ENCODE data around the gene EIF5A. TPM values are rescaled to one million over a fixed set of nuclear protein-coding genes. Genes with fewer than 3 reads are reported as not detected.
A peak's percentile ranks its signal among the peaks of the same experiment; 100 is the strongest.

Gene EIF5A
- total RNA-seq, 1 experiment from 2014 or later: 1,140 TPM

DNA sequence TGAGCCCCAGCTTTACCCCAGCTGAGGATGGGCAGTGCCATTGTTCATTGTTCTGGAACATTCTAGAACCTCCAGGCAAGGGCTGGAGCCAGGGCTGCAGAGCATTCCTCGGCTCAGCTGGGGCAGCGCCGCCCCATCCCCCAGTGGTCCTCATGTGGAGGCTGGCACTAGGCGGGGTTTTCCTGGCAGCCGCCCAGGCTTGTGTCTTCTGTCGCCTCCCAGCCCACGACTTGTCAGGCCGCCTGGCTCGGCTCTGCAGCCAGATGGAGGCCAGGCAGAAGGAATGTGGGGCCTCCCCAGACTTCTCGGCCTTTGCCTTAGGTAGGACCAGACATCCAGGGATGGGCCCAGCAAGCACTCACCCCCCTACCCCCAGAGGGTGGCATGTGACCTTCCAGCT lies 47.6 kb downstream of the EIF5A start, which contains the start of gene TMEM95:
TMEM95 (plus strand) TSS at position 104 of the 400 bp plus-strand sequence; CDS start at position 153, 49 bp downstream.
- peaks cover 24% of the 10 kb centered on the region; the same call in 1 of the 2 replicates for H3K4me1 ChIP-seq (ENCODE audit: insufficient read depth, low read length)
- CTCF ChIA-PET: no interaction called here

DNA sequence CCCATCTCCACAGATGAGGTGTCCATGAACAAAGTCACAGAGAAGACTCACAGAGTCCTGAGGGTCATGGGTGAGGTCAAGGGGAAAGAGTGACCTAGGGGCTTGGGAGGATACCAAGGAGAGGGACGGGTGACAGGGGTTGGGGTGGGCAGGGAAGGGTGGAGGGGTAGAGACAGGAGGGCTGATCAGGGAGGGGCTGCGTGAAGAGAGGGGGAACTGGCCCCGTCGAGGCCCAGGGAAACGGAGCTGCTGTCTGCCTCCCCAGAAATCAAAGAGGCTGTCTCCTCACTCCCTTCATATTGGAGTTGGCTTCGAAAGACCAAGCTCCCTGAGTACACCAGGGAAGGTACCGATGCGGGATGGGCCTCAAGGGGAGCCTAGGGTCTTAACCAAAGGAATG lies 48.1 kb downstream of the EIF5A start:
- no TSS peak for BruUV-seq (replicated peaks)
- no peaks in the 10 kb centered on the region for H4K20me1 ChIP-seq (ENCODE audit: low read length)
- POLR2A ChIA-PET (ENCODE audit: unreplicated experiment): no interaction called here
- H3K4me2 ChIP-seq (ENCODE audit: low read length): no peak overlapping the region
- no peaks in the 10 kb centered on the region for H3K9me3 ChIP-seq (ENCODE audit: low read length)
- no peaks in the 10 kb centered on the region for H3K36me3 ChIP-seq (ENCODE audit: low read depth, low read length)
- H3K9ac ChIP-seq (ENCODE audit: low read length): no peak overlapping the region
- peaks cover 24% of the 10 kb centered on the region; the same call in 1 of the 2 replicates for H3K4me1 ChIP-seq (ENCODE audit: insufficient read depth, low read length)
- intact Hi-C loops (cut with micrococcal nuclease): no loop called here
- H3K9me2 ChIP-seq (replicated peaks; ENCODE audit: low read length): no peaks in the 10 kb centered on the region
- H3K27me3 ChIP-seq (ENCODE audit: low read length): no peaks in the 10 kb centered on the region
- H3K27ac ChIP-seq (ENCODE audit: low read length): no peak overlapping the region
- peaks cover 35% of the 10 kb centered on the region for H3K79me2 ChIP-seq (ENCODE audit: low read length)
- ATAC-seq: no peak
- H3K4me3 ChIP-seq (ENCODE audit: low read length): no peak overlapping the region
- DNase-seq: no peak
- H2AFZ ChIP-seq (ENCODE audit: low read length): no peak overlapping the region
- CTCF ChIA-PET: interaction anchor here (0.6 to 1.0 kb wide), 4 partner anchors 49 to 367 kb away, joined by 3 to 6 read pairs (median 3); partner anchors contain the start of gene TMEM256
- TF ChIP-seq EZH2 (IDR thresholded peaks at IDR 0.05; ENCODE audit: low read length, unreplicated experiment) (no peak), EZH2phosphoT487 (IDR thresholded peaks at IDR 0.05; ENCODE audit: borderline replicate concordance, low read length) (no peak)
- TF ChIP-seq, protein P1, sequence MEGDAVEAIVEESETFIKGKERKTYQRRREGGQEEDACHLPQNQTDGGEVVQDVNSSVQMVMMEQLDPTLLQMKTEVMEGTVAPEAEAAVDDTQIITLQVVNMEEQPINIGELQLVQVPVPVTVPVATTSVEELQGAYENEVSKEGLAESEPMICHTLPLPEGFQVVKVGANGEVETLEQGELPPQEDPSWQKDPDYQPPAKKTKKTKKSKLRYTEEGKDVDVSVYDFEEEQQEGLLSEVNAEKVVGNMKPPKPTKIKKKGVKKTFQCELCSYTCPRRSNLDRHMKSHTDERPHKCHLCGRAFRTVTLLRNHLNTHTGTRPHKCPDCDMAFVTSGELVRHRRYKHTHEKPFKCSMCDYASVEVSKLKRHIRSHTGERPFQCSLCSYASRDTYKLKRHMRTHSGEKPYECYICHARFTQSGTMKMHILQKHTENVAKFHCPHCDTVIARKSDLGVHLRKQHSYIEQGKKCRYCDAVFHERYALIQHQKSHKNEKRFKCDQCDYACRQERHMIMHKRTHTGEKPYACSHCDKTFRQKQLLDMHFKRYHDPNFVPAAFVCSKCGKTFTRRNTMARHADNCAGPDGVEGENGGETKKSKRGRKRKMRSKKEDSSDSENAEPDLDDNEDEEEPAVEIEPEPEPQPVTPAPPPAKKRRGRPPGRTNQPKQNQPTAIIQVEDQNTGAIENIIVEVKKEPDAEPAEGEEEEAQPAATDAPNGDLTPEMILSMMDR (conservative IDR thresholded peaks at IDR 0.05; ENCODE audit: low read depth, low read length): no peak
- H3F3A ChIP-seq (ENCODE audit: low read length, unreplicated experiment): peaks cover 3% of the 10 kb centered on the region

More for the DNA sequence above, 47.6 kb downstream of the EIF5A start, which contains the start of gene TMEM95:
- Histone ChIP-seq H3K27ac (ENCODE audit: low read length) (no peak within 1 kb of the TSS), H3K27me3 (ENCODE audit: low read length) (no peaks in the 10 kb centered on the region), H3K4me2 (ENCODE audit: low read length) (peak within 1 kb of the TSS; percentile 99; the same call in 1 of the 2 replicates), H3K36me3 (ENCODE audit: low read depth, low read length) (no peaks in the 10 kb centered on the region), H3K9ac (ENCODE audit: low read length) (no peak within 1 kb of the TSS), H3K4me3 (ENCODE audit: low read length) (no peak within 1 kb of the TSS), H3F3A (ENCODE audit: low read length, unreplicated experiment) (peaks cover 3% of the 10 kb centered on the region), H4K20me1 (ENCODE audit: low read length) (no peaks in the 10 kb centered on the region), H2AFZ (ENCODE audit: low read length) (no peak within 1 kb of the TSS), H3K9me2 (replicated peaks; ENCODE audit: low read length) (no peaks in the 10 kb centered on the region), H3K9me3 (ENCODE audit: low read length) (no peaks in the 10 kb centered on the region), H3K79me2 (ENCODE audit: low read length) (peaks cover 35% of the 10 kb centered on the region)
- no TSS peak for BruUV-seq (replicated peaks)
- DNase-seq (no peak), ATAC-seq (no peak)
- POLR2A ChIA-PET (ENCODE audit: unreplicated experiment): no interaction called here
- intact Hi-C loops (cut with micrococcal nuclease): no loop called here
- no peak for TF ChIP-seq EZH2 (IDR thresholded peaks at IDR 0.05; ENCODE audit: low read length, unreplicated experiment)
- no peak for TF ChIP-seq EZH2phosphoT487 (IDR thresholded peaks at IDR 0.05; ENCODE audit: borderline replicate concordance, low read length)
- TF ChIP-seq, protein P1 (conservative IDR thresholded peaks at IDR 0.05; ENCODE audit: low read depth, low read length): no peak

DNA sequence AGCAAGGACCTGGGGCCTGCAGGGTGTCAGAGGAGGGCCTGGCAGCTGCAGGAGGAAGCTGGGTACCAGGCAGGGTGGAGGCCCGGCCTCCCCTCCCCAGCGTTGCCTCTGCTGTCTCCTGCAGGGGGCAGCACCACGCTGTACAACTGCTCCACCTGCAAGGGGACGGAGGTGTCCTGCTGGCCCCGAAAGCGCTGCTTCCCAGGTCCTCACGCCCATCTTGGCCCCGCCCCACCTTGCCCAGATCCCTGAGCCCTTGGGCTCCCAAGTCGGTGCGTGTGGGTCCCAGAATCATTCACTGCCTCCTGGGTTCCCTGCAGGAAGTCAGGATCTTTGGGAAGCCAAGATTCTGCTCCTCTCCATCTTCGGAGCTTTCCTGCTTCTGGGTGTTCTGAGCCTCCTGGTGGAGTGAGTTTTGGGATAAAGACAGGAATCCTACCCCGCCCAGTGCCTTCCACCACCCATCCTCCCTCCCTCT lies 48.7 kb downstream of the EIF5A start:
- Histone ChIP-seq H3K9ac (ENCODE audit: low read length) (no peak overlapping the region), H3K27ac (ENCODE audit: low read length) (no peak overlapping the region), H3K36me3 (ENCODE audit: low read depth, low read length) (no peaks in the 10 kb centered on the region), H3K27me3 (ENCODE audit: low read length) (no peaks in the 10 kb centered on the region), H3K9me3 (ENCODE audit: low read length) (no peaks in the 10 kb centered on the region), H3K4me1 (ENCODE audit: insufficient read depth, low read length) (peaks cover 24% of the 10 kb centered on the region; the same call in 1 of the 2 replicates), H2AFZ (ENCODE audit: low read length) (0 out of 2 replicates have a peak overlapping the region, but pooled peaks have one; percentile 53), H3F3A (ENCODE audit: low read length, unreplicated experiment) (peaks cover 3% of the 10 kb centered on the region), H3K4me2 (ENCODE audit: low read length) (peak overlapping the region; percentile 47; the same call in 1 of the 2 replicates), H3K79me2 (ENCODE audit: low read length) (peaks cover 29% of the 10 kb centered on the region), H3K4me3 (ENCODE audit: low read length) (no peak overlapping the region), H3K9me2 (replicated peaks; ENCODE audit: low read length) (no peaks in the 10 kb centered on the region), H4K20me1 (ENCODE audit: low read length) (no peaks in the 10 kb centered on the region)
- no TSS peak for BruUV-seq (replicated peaks)
- ATAC-seq (peak; percentile 35), DNase-seq (peak; percentile 83)
- CTCF ChIA-PET: interaction anchor here (0.6 to 1.0 kb wide), 4 partner anchors 48 to 366 kb away, joined by 3 to 6 read pairs (median 3); partner anchors contain the start of gene TMEM256
- TF ChIP-seq, protein P1 (conservative IDR thresholded peaks at IDR 0.05; ENCODE audit: low read depth, low read length): peak; percentile 80
- TF ChIP-seq EZH2phosphoT487 (IDR thresholded peaks at IDR 0.05; ENCODE audit: borderline replicate concordance, low read length): no peak
- no peak for TF ChIP-seq EZH2 (IDR thresholded peaks at IDR 0.05; ENCODE audit: low read length, unreplicated experiment)
- POLR2A ChIA-PET (ENCODE audit: unreplicated experiment): no interaction called here
- intact Hi-C loops (cut with micrococcal nuclease): no loop called here
